Left ventricle myocardium inferior (tissue), 1 donor: Measurements from ENCODE around the gene HILPDA. TPM values are rescaled to one million over a fixed set of nuclear protein-coding genes. Genes with fewer than 3 reads are reported as not detected.

Source experiments
- DNase-seq: peaks from one replicate; pipeline ENCODE4 v3.0.0-alpha.2; 2020
- H3K27ac ChIP-seq: fragments of 200-600 bp; replicated peaks from 2 replicates; pipeline ENCODE4 v1.8.0; 2021
- H3K27me3 ChIP-seq: fragments of 200-600 bp; 2 replicates; pipeline ENCODE4 v1.8.0; 2021; ENCODE audit warnings: low read depth
- H3K36me3 ChIP-seq: fragments of 200-600 bp; 2 replicates; pipeline ENCODE4 v1.8.0; 2021
- H3K4me1 ChIP-seq: fragments of 200-600 bp; 2 replicates; pipeline ENCODE4 v1.8.0; 2021
- H3K4me3 ChIP-seq: fragments of 200-600 bp; 2 replicates; pipeline ENCODE4 v1.8.0; 2021; ENCODE audit warnings: mild to moderate bottlenecking, moderate library complexity
- H3K9me3 ChIP-seq: fragments of 200-600 bp; replicated peaks from 2 replicates; pipeline ENCODE4 v1.8.0; 2021
- CTCF ChIP-seq: fragments of 200-600 bp; IDR thresholded peaks from 2 replicates; pipeline ENCODE4 v1.8.0; 2021; ENCODE audit warnings: antibody characterized with exemption, mild to moderate bottlenecking, borderline replicate concordance
- intact Hi-C: fragments of 100-400 bp; cut with micrococcal nuclease; formaldehyde crosslinking; loops from one replicate; pipeline ENCODE4 v1.11.0; 2022
- long read RNA-seq: library from polyadenylated mRNA; unstranded; transcript quantifications from one replicate; pipeline ENCODE4 v2.0.0, GENCODE V29; 2021
- total RNA-seq: library from RNA; stranded (reverse); fragmentation: NEBNext Ultra II Directional; extraction: Animal tissue kit (Norgen Biotek cat#: 25700); gene quantifications from one replicate; pipeline ENCODE4 v1.2.1, GENCODE V29; 2021
- donor health status: DM: no; HTN: yes; CAD: no; lungs with severe emphysema.

Gene HILPDA
- total RNA-seq, result 7.9 TPM
- long read RNA-seq, transcript HILPDA-201 (2 exons, 1,349 nt), result major isoform, 14 of 14 reads
- long read RNA-seq, partial matches to known transcripts, result 0 of 14 reads
- long read RNA-seq, other reads (novel, unspliced or antisense), result 0 of 14 reads

GRCh38 chr7:128455543-128456254, at the start of gene HILPDA:
Gene HILPDA, plus strand, starts transcription at chr7:128455878. Its CDS starts 1,391 bp downstream, at chr7:128457269.
- intact Hi-C loops, result no loop called here
- no peaks in the 10 kb centered on the region for H3K27me3 ChIP-seq
- no peak for TF ChIP-seq CTCF
- DNase-seq, result peak; percentile 95
- H3K36me3 ChIP-seq, result peaks cover 8% of the 10 kb centered on the region
- H3K27ac ChIP-seq, result peak within 1 kb of the TSS; percentile 96
- peaks cover 66% of the 10 kb centered on the region for H3K4me1 ChIP-seq
- H3K4me3 ChIP-seq, result peak within 1 kb of the TSS; percentile 88
- H3K9me3 ChIP-seq, result no peaks in the 10 kb centered on the region

- Histone ChIP-seq H3K9me3 (no peaks in the 10 kb centered on the region), H3K36me3 (peaks cover under 1% of the 10 kb centered on the region), H3K27me3 (no peaks in the 10 kb centered on the region), H3K27ac (peak overlapping the region; percentile 88), H3K4me1 (peaks cover 68% of the 10 kb centered on the region), H3K4me3 (peak overlapping the region; percentile 95)
- TF ChIP-seq CTCF, result no peak
- intact Hi-C loops, result no loop called here
- no peak for DNase-seq
Observed at GRCh38 chr7:128406314-128407232, 49.1 kb upstream of the HILPDA start.

GRCh38 chr7:128407233-128407589, 48.5 kb upstream of the HILPDA start:
- no peaks in the 10 kb centered on the region for H3K27me3 ChIP-seq
- H3K27ac ChIP-seq, result peak overlapping the region; percentile 88
- TF ChIP-seq CTCF, result no peak
- no peaks in the 10 kb centered on the region for H3K36me3 ChIP-seq
- no peak for DNase-seq
- H3K4me1 ChIP-seq, result peaks cover 68% of the 10 kb centered on the region
- no peaks in the 10 kb centered on the region for H3K9me3 ChIP-seq
- peak overlapping the region; percentile 77 for H3K4me3 ChIP-seq
- intact Hi-C loops, result no loop called here

GRCh38 chr7:128407751-128408708, 47.6 kb upstream of the HILPDA start:
- H3K27me3 ChIP-seq, result no peaks in the 10 kb centered on the region
- TF ChIP-seq CTCF, result no peak
- H3K4me3 ChIP-seq, result peak overlapping the region; percentile 77
- intact Hi-C loops, result no loop called here
- H3K27ac ChIP-seq, result peak overlapping the region; percentile 88
- H3K36me3 ChIP-seq, result no peaks in the 10 kb centered on the region
- no peaks in the 10 kb centered on the region for H3K9me3 ChIP-seq
- DNase-seq, result no peak
- H3K4me1 ChIP-seq, result peaks cover 68% of the 10 kb centered on the region
